HepG2 (cell line): ENCODE results near the gene KIF22. TPM values are rescaled to one million over a fixed set of nuclear protein-coding genes. Genes with fewer than 3 reads are reported as not detected.
A peak's percentile ranks its signal among the peaks of the same experiment; 100 is the strongest.

Experiments
- AGO1 ChIP-seq: fragments of 200-400 bp; formaldehyde crosslinking; IDR thresholded peaks from 2 replicates; pipeline ENCODE4 v1.6.1; 2017; ENCODE audit warnings: mild to moderate bottlenecking, low read depth, low read length, moderate library complexity; ENCODE audit not compliant: poor library complexity, severe bottlenecking
- CTCF ChIP-seq: sonication (generic); formaldehyde crosslinking; IDR thresholded peaks from 2 replicates; pipeline ENCODE4 v1.5.0; 2020; ENCODE audit warnings: mild to moderate bottlenecking, missing genetic modification reagents, moderate library complexity
- GZF1 ChIP-seq: sonication (generic); formaldehyde crosslinking; IDR thresholded peaks from 2 replicates; pipeline ENCODE4 v1.5.1; 2020; ENCODE audit warnings: mild to moderate bottlenecking, missing genetic modification reagents
- HIVEP1 ChIP-seq: sonication (generic); formaldehyde crosslinking; IDR thresholded peaks from 2 replicates; pipeline ENCODE4 v1.4.0; 2020; ENCODE audit warnings: mild to moderate bottlenecking, missing genetic modification reagents
- JARID2 ChIP-seq: sonication (generic); formaldehyde crosslinking; IDR thresholded peaks from 2 replicates; pipeline ENCODE4 v1.8.1; 2023; ENCODE audit warnings: missing genetic modification reagents, inconsistent platforms; ENCODE audit not compliant: insufficient replicate concordance
- KDM6A ChIP-seq: IDR thresholded peaks from 2 replicates; pipeline ENCODE4 v1.6.1; 2016; ENCODE audit warnings: low read depth
- LRRFIP1 ChIP-seq: sonication (generic); formaldehyde crosslinking; conservative IDR thresholded peaks from 2 replicates; pipeline ENCODE4 v1.4.0; 2020; ENCODE audit warnings: missing genetic modification reagents
- MYPOP ChIP-seq: sonication (generic); formaldehyde crosslinking; IDR thresholded peaks from 2 replicates; pipeline ENCODE4 v1.8.1; 2023; ENCODE audit warnings: mild to moderate bottlenecking, moderate library complexity, missing genetic modification reagents
- PITX1 ChIP-seq: sonication (generic); formaldehyde crosslinking; IDR thresholded peaks from 2 replicates; pipeline ENCODE4 v1.5.1; 2020; ENCODE audit warnings: mild to moderate bottlenecking, missing genetic modification reagents
- RBAK ChIP-seq: sonication (generic); formaldehyde crosslinking; IDR thresholded peaks from 2 replicates; pipeline ENCODE4 v1.5.1; 2020; ENCODE audit warnings: mild to moderate bottlenecking, missing genetic modification reagents
- SCMH1 ChIP-seq: sonication (generic); formaldehyde crosslinking; IDR thresholded peaks from 2 replicates; pipeline ENCODE4 v1.9.0; 2021; ENCODE audit warnings: missing genetic modification reagents, mild to moderate bottlenecking, borderline replicate concordance
- SIX4 ChIP-seq: sonication (generic); formaldehyde crosslinking; IDR thresholded peaks from 2 replicates; pipeline ENCODE4 v1.4.0; 2020; ENCODE audit warnings: missing genetic modification reagents
- SNAI1 ChIP-seq: sonication (generic); formaldehyde crosslinking; IDR thresholded peaks from 2 replicates; pipeline ENCODE4 v1.5.0; 2020; ENCODE audit warnings: mild to moderate bottlenecking, missing genetic modification reagents, borderline replicate concordance
- SSRP1 ChIP-seq: IDR thresholded peaks from 2 replicates; pipeline ENCODE4 v1.6.1; 2016; ENCODE audit warnings: control low read depth
- ZNF451 ChIP-seq: sonication (generic); formaldehyde crosslinking; IDR thresholded peaks from 2 replicates; pipeline ENCODE4 v1.5.0; 2020; ENCODE audit warnings: mild to moderate bottlenecking, missing genetic modification reagents
- ZNF687 ChIP-seq: sonication (generic); formaldehyde crosslinking; IDR thresholded peaks from 2 replicates; pipeline ENCODE4 v1.5.1; 2020; ENCODE audit warnings: mild to moderate bottlenecking, missing genetic modification reagents, moderate library complexity
- ZNF788 ChIP-seq: sonication (generic); formaldehyde crosslinking; IDR thresholded peaks from 2 replicates; pipeline ENCODE4 v1.5.0; 2020; ENCODE audit warnings: mild to moderate bottlenecking, missing genetic modification reagents, borderline replicate concordance
- polyA plus RNA-seq, 8 experiments: library from polyadenylated mRNA; depleted of rRNA in 3 of 8; stranded (reverse) in 7 of 8; unstranded in 1 of 8; fragments of >200 nt; fragmentation: Illumina TruSeq in 4 of 8; extraction: Trizol in 4 of 8; gene quantifications; 2 replicates each; pipeline versions ENCODE4 v1.2.1 to v1.2.3, GENCODE V29; 2011 to 2016; ENCODE audit warnings: low read depth in 4 of 8, missing spikeins in 1 of 8, mixed read lengths in 1 of 8; ENCODE audit not compliant: insufficient read depth in 1 of 8
- total RNA-seq, 5 experiments: library from RNA; depleted of rRNA; stranded (reverse); fragments of >200 nt; fragmentation: Illumina TruSeq; extraction: Trizol; gene quantifications; 2 replicates each; pipeline ENCODE4 v1.2.3, GENCODE V29; 2016; ENCODE audit warnings: low read depth in 1 of 5
- TF ChIP-seq, protein P1 (sequence below): IDR thresholded peaks from 2 replicates; pipeline ENCODE4 v1.6.1; 2016; ENCODE audit warnings: mild to moderate bottlenecking, missing biosample characterization, missing genetic modification reagents
- TF ChIP-seq, protein P2 (sequence below): IDR thresholded peaks from 2 replicates; pipeline ENCODE4 v1.6.1; 2016; ENCODE audit warnings: missing genetic modification reagents, missing compliant biosample characterization

KIF22 gene
- total and polyA plus RNA-seq, 2 of the 13 experiments (the other 11 are each of a cell fraction or from before 2014, with no cell fraction given): 95.8 to 118 TPM

- TF ChIP-seq RBAK (CRISPR knock-in tag) (no peak), ZNF687 (CRISPR knock-in tag) (peak; percentile 34), KDM6A (CRISPR knock-in tag) (no peak), CTCF (peak; percentile 19; the same call in 1 of the 2 replicates), HIVEP1 (CRISPR knock-in tag) (peak; percentile 51; the same call in 1 of the 2 replicates), JARID2 (no peak), SSRP1 (CRISPR knock-in tag) (peak; percentile 86; the same call in 1 of the 2 replicates), PITX1 (CRISPR knock-in tag) (0 out of 2 replicates have a peak, but pooled peaks have one; percentile 3), ZNF788 (CRISPR knock-in tag) (0 out of 2 replicates have a peak, but pooled peaks have one; percentile 15), LRRFIP1 (CRISPR knock-in tag) (0 out of 2 replicates have a peak, but pooled peaks have one; percentile 71), MYPOP (CRISPR knock-in tag) (0 out of 2 replicates have a peak, but pooled peaks have one; percentile 23), ZNF451 (0 out of 2 replicates have a peak, but pooled peaks have one; percentile 54), SIX4 (CRISPR knock-in tag) (0 out of 2 replicates have a peak, but pooled peaks have one; percentile 28), SNAI1 (CRISPR knock-in tag) (no peak), GZF1 (CRISPR knock-in tag) (no peak), AGO1 (no peak), SCMH1 (CRISPR knock-in tag) (no peak)
- TF ChIP-seq, protein P1, sequence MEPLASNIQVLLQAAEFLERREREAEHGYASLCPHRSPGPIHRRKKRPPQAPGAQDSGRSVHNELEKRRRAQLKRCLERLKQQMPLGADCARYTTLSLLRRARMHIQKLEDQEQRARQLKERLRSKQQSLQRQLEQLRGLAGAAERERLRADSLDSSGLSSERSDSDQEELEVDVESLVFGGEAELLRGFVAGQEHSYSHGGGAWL: 0 out of 2 replicates have a peak, but pooled peaks have one; percentile 8
- TF ChIP-seq, protein P2, sequence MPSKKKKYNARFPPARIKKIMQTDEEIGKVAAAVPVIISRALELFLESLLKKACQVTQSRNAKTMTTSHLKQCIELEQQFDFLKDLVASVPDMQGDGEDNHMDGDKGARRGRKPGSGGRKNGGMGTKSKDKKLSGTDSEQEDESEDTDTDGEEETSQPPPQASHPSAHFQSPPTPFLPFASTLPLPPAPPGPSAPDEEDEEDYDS (CRISPR knock-in tag): peak; percentile 65
These were observed 29.7 kb downstream of the KIF22 start, which contains the start of gene MVP (continued) for GRCh38 chr16:29820271-29820701.
